GM21825 (cell line): ENCODE data around the gene EYS.
"Not testable (repeated sequence)": the region's sequence is repeated elsewhere in the genome, so short reads cannot be mapped to it uniquely, and the experiment has no call there.

Experiments
- ATAC-seq: cut with Tn5 transposase; IDR thresholded peaks from one replicate; pipeline ENCODE4 v1.9.1; 2021; ENCODE audit warnings: mild to moderate bottlenecking, moderate library complexity; ENCODE audit not compliant: unreplicated experiment

EYS gene

DNA sequence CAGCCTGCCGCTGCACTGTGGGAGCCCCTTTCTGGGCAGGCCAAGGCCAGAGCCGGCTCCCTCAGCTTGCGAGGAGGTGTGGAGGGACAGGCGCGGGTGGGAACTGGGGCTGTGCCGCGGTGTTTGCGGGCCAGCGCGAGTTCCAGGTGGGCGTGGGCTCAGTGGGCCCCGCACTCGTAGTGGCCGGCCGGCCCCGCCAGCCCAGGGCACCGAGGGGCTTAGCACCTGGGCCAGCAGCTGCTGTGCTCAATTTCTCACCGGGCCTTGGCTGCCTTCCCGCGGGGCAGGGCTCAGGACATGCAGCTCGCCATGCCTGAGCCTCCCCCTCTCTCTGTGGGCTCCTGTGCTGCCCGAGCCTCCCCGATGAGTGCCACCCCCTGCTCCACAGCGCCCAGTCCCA is 1683.3 kb downstream of the EYS start:
- no peak for ATAC-seq

DNA sequence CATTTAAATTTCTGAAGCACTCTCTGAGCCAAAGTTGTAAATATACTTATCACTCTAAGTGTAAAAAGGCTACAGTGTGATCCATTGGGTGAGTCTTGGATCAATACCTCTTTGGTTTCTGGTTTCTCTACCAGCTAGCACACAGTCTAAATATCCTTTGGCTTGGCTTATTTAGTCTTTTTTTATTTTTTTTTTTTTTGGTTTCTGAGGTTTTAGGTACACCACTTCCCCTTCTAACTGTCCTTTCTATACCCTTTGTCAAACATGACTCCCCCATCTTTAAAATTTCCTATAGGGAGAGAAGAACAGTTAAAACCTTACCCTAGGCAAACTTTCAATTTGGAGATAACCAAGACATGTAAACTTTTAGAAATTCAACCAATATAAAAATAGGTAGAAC is 1692.4 kb downstream of the EYS start:
- no peak for ATAC-seq

DNA sequence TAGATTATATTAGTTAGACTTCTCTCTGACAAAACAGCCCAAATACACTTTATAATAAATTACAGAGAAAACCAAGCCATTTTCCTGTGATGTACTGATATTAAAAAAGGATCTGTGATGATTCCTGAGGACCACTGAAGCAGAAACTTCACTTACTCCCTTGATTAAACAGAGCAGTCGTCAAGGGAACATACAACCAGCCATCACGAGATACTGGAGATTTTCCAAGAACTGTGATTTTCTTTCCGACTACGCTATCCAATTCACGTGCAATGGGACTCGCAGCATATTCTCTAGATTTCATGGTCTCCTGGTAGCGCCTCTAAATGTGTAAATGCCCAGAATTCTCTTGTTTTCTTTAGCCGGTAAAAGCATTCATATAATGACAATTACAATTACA is 1694.0 kb downstream of the EYS start:
- no peak for ATAC-seq

DNA sequence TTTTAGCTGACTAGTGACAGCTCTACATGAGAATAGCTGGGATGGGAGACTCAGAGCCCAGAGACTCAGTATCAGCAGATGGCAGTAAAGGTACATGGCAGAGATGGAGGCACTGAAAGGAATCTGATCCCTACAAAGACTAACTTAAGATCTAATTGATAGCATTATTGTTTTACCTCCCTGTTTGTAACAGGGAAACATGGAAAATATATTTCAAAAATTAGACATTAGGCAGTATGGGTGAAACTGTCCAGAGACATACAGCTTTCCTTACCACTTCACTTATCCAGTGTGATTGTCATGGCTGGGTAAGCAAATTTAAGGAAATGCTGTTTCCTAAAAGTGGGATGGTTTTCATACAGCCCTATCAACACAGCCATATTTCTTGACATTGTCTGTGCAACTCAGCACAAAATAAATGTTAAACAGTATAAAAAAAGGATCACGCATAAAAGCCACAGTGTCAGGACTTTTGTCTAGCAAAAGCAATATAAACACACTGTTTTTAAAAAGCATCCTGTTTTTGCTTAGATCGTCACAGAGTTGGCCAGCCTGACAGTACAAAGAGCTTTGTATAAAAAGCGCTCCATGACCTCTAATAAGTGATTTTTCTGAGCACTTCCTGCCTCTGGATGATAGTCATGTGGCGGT is 1694.5 kb downstream of the EYS start:
- ATAC-seq = no peak

DNA sequence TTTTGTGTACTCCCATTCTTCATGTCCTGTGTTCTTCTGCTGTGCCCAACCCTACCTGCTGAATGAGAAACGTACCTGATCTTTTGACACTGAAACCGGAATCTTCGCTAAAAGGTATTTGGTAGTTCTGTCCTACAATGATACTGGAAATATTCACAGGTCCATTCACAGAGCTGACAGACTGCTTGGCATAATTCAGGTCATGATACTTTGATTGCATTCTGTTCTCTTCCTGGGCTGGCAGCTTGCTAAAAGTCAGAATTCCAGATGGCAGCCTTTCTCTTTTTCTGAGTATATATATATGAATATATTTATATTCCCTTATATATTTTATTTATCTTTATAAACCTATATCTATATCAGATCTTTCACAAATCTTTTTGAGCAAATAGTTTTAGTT is 1696.4 kb downstream of the EYS start:
- ATAC-seq = no peak

DNA sequence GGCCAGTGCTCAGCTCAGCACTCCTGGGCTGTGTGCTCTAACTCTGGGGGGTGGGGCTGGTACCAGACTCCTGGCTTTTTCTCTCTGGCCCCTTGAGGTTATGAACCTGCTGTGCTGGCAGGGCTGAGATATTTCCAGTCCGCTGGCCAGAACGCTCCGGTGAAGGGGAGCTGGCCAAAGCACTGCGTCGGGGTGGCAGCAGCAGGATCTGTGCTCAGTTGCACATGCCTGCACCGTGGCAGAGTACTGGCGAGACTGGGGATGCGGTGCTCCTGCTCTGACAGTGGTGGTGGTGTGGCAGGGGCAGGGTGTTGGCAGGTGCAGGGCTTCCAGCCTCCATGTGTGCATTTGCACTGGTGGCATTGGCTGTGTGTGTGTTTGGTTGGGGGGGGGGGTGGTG is 1697.0 kb downstream of the EYS start:
- no peak for ATAC-seq

DNA sequence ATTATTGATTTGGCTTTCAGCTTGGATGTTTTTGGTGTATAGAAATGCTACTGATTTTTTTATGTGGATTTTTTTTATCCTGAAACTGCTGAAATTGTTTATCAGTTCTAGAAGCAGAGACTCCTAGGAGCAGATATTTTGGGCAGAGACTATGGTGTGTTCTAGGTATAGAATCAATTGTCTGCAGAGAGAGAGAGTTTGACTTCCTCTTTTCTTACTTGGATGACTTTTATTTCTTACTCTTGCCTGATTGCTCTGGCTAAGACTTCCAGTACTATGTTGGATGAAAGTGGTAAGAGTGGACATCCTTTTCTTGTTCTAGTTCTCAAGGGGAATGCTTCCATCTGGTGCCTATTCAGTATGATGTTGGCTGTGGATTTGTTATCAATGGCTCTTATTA is 1700.8 kb downstream of the EYS start:
- ATAC-seq = no peak

DNA sequence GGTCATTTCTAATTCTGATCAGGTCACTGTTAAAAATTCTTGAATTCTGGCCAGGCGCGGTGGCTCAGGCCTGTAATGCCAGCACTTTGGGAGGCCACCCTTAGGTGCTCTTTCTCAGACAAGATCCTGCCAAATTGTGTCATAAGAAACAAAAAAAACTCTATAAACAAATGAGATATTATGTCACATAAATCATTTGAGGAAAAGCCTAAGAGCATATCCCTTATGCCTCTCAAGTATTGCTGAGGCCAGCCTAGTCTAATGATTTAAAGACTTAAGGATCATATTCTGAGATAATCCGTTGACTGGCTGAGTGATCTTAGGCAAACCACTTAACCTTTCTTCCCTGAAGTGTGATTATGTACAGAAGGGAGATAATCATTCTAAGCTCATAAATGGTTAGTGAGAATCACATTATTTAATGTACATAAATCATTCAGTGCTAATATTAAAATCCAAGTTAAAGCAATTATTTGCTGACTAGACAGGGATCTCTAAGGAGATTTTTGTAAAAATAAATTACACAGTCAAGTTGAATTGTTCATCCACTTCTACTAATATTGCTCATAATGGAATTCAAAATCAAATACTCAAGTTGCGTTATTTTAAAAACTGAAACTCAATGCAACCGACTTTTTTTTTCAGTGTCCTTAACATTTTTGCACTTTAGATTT is 1706.1 kb downstream of the EYS start:
- no peak for ATAC-seq

DNA sequence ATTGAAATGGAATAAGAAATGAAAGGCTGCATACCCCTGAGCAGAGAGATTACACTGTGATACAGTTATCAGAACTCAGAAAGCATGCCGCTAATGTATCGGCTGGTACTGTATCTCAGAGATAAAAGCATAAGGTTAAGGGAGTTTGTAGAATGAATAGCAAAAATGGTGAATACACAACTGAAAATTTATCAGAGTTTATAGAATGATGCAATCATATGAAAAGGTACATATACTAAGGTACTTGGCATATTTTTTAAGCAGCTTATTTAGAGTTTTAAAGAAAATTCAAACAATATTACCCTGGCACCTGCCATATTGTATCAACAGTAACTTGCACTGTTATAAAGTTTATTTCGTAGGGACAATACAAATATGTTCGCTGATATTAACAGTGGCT is 1707.4 kb downstream of the EYS start:
- no peak for ATAC-seq

DNA sequence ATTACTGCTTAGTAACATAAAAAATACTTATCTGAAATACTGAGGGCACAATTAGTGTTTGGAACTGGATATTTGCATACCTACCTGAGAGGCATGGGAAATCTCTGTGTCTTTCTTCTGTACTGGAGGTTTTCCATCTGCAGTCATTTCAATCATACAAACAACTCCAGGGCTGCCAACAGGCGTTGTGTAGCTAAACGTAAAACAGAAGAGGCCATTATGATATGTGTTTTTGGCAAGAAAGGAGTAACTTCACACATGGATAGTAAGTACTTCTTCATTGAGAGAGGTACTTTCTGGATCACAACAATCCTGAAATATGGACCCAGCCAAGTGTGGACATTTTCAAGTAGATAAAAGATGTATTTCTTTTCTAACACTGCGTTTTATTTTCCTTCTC is 1708.0 kb downstream of the EYS start:
- no peak for ATAC-seq

DNA sequence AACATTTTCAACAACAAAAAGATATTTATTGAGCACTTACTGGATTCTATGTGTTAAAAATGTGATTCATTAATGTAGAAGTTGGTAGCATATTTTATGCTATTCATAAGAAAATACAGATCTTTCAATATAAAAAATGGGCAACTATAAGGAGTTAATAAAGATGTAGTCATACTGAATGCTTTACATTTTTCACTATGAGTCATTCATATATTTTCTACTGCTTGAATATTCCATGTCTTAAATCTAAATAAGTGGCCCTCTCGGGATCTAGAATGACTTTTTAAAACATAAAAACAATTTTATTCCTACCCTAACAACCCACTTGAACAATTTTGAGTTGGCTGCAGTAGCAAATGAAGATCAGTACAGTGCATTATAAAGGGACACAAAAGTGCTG is 1709.3 kb downstream of the EYS start:
- ATAC-seq = no peak

DNA sequence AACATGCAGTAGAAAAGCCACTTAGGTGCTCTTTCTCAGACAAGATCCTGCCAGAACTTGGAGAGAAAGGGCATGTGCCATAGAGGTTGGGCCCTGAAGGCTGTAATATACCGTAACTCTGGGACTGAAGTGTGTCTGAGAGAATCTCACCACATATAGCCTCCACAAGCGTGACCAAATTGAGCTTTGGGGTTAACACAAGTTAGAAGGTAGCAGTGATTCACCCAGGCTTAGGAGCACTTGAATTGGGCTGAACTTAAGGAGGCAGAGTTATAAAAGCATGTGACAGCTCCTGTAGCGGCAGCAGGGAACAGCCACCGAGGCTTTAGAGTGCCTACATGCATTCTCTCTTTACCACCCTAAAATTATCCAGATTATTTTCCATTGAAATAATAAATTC is 1709.8 kb downstream of the EYS start:
- no peak for ATAC-seq

DNA sequence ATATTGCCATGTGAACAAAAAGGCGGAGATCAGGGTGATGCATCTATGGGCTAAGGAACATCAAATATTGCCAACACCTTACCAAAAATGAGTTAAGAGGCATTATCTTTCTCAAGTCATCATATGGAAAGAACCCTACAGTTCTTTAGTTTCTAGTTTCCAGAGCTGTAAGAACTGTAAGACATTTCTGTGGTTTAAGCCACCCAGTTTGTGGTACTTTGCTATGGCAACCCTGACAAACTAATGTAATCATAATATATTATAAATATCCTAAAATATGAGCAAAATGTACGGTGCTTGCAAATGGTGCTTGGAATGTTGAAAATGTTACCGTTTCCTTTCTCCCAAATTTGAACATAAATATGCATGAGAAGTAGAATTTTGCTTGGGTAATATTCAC is 1721.8 kb downstream of the EYS start:
- ATAC-seq = no peak

DNA sequence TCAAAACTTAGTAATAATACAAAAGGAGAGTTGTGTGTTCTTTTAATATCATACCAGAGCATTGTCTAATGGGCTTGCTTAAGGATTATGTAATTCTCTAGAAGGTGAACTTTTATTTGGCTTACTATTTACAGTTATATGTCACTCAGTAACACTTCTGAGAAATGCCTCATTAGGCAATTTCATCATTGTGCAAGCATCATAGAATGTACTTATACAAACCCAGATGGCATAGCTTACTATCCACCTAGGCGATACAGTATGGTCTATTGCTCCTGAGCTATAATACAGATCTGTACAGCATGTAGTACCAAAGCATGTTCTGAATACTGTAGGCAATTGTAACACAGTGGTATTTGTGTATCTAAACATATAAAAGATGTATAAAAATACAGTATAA is 1731.3 kb downstream of the EYS start:
- ATAC-seq = no peak

DNA sequence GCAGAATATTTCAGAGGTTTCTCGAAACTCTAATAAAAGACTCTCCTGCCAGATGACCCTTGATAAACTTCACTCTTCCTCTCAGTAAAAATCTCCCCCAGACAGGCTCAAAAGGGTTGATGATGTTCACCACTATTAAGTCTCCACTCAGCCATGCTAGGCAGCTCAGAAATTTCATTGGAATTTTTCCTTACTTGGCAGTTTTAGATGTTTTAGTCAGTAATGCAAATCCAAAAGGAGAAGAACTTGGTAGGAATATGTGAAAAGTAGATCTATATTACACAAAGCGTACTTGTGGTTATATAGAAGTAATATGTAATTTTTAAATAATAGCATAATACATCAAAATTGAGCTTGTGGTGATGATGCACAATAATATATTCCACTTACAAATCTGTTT is 1738.4 kb downstream of the EYS start:
- ATAC-seq = no peak

DNA sequence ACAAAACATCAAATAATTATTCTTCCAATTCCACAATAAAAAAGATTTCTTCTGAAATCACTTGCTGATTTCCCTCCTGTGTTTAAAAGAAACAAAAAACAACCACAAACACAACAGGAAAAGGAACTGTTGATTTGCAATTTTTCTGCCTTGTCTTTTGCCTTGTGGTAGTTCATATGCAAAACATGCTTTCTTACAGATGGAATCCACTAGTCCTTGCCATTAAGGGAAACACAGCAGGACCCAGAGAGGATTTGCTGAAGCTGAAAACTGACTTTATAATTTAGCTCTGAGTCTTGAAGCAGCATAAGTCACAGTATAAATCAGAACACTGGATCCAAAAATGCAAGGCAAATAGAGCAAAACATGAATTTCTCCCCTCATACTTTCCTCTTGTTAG is 1742.7 kb downstream of the EYS start:
- ATAC-seq = no peak

DNA sequence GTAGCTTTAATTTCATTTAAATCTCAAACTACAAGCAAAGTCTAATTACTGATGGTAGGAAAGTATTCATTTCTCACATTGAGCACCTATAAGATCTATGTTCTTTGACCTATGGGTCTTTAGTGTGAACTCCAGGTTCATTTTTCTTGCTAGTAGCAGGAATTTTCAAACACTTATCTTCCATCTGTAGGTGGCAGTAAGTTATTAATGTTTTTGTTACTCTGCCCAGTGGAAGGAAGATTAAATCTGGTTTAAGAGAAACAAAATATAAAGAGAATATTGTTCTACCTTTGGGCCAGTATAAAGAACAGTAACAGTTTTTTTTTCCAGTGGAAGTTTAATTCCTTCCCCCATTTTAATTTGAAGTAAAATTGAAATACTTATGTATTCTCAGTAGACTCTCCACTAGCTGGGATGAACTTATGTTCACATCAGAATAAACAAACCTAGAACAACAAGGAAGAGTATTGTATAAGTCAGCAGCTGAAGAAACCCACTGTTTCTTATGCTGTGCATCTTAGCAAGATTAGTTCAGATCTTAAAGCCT is 1743.2 kb downstream of the EYS start:
- no peak for ATAC-seq

DNA sequence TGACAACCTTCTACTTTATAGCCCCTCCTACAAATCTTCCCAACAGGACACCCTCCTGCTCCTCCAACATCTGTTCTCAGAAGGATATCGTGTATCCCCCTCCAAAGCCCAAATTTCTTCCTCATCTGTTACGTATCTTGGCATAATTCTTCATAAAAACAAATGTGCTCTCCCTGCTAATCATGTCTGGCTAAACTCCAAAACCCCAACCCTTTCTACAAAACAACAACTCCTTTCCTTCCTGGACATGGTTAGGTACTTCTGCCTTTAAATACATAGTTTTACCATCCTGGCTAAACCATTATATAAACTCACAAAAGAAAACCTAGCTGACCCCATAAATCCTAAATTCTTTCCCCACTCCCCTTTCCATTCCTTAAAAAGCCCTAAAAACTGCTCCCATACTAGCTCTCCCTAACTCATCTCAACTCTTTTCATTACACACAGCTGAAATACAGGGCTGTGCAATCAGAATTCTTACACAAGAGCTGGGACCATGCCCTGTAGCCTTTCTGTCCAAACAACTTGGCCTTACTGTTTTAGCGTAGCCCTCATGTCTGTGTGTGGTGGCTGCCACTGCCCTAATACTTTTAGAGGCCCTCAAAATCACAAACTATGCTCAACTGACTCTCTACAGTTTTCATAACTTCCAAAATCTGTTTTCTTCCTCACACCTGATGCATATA is 1753.5 kb downstream of the EYS start:
- not testable (repeated sequence) for ATAC-seq

DNA sequence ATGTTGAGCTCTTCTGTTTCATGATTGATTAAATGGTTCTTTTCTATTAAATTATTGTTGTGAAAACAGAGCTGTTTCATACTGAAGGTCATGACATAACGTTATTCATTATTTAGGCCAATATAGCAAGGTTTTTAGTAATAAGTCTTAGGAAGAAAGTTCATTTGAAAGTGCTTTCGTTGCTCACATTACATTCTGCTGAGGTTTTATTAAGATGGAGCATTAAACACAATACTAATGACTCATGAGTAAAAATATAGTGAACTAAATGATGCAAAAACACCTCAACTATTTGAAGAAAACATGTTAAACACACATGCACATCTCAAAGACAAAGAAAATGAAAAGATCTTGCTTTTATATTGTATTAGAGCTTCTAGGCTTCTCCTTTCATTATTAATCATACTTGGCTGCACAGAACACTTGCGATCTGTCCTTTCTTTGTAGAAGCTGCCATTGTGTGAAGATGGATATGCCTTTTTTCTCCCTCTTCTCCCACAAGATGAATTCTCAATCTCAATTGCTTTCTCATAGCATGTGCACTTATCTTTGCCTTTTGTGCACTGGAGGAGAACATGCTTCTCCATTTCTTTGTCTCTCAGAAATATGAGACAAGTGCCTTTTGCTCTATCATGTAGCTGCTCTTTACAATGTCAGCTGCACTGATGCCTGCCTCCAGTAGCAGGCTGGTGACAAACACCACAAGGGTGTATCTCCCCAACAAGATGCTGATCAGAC is 1759.1 kb downstream of the EYS start:
- no peak for ATAC-seq

DNA sequence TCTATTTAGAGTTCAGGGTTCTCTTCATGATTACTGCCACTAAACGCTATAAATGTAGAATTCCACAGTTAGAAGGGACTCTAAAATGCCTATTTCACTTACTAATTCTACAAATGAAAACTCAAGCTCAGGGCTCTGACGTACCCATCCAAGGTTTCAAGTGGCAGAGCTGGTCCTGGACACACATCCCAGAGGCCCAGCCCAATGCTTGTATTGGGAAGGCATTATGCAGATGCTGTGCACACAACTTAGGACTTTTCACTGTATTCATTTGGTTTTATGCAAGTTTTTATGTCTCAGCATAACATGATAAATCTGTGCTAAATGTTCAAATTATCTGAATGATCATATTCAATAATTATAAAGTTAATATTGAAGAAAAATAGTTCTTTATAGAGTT is 1761.0 kb downstream of the EYS start:
- no peak for ATAC-seq

DNA sequence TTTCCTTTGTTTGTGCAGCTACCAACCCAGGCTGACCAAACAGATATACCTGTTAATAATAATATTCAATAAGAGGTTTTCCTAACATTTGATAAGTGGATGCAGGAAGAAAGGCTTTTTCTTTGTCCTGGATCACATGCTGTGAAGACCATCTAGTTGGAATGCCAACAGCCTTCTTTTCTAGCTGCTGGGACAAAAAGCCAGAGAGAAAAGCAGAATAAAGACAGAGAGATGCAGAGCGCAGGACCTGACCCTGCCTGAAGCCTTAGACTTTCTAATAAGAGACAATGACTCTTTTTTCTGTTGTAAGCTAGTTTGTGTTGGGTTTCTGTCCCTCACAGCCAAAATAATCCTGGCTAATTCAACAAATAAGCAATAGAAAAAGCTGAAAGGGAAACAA is 1763.2 kb downstream of the EYS start:
- no peak for ATAC-seq
